Measurements from ENCODE around the gene CCDC190.

DNA sequence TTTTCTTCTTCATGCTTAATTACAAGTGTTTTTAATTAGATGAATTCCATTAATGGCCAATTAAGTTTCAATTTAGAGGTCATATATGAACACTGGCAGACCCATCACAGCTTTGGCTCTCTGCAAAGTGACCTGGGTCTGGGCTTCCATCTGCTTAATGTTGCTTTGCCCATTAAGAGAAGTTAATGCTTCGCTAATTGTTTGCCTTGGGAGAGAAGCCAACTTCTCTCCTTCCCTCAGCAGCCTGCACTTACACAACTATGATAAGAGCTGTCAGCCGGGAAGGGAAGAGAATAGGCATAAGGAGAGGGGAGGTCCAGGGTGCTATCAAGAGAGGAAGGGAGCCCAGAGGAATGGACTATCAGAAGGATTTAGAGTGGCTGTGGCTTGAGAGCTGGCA is 29.0 kb upstream of the CCDC190 start:
- TF ChIP-seq YY1 (IDR thresholded peaks at IDR 0.05; ENCODE audit: insufficient read depth, insufficient read length): no peak
- TF ChIP-seq ZNF274 (IDR thresholded peaks at IDR 0.05; ENCODE audit: low read depth, low read length): no peak
